Stimulated activated CD4-positive, alpha-beta T cell treated with anti-CD3 and anti-CD28 coated beads, TNF-alpha, amount 100 ng/mL, for 1 hour (primary cell): ENCODE measurements around the gene SLC6A14.

Experiments used
- DNase-seq, 3 donors: peaks; one replicate each; pipeline ENCODE4 v3.0.0-alpha.2; 2020; ENCODE audit warnings: low read depth in 3 of 3, low spot score in 1 of 3

Gene SLC6A14

GRCh38 chrX:116436358-116436816 lies at the start of gene SLC6A14:
SLC6A14 (plus strand) TSS chrX:116436606; CDS start chrX:116436710, 104 bp downstream.
- DNase-seq, result no peak

- no peak for DNase-seq
Measured at GRCh38 chrX:116395752-116396151, 40.7 kb upstream of the SLC6A14 start.

- no peak for DNase-seq
Measured at GRCh38 chrX:116399681-116400080, 36.7 kb upstream of the SLC6A14 start.

- no peak for DNase-seq
Measured at GRCh38 chrX:116409219-116409618, 27.2 kb upstream of the SLC6A14 start.

GRCh38 chrX:116413273-116413672 lies 23.1 kb upstream of the SLC6A14 start:
- no peak for DNase-seq

- no peak for DNase-seq
Measured at GRCh38 chrX:116417214-116417613, 19.2 kb upstream of the SLC6A14 start.

- DNase-seq, result no peak
Measured at GRCh38 chrX:116417968-116418367, 18.4 kb upstream of the SLC6A14 start.

- DNase-seq, result no peak
Measured at GRCh38 chrX:116427978-116428377, 8.4 kb upstream of the SLC6A14 start.

- no peak for DNase-seq
Measured at GRCh38 chrX:116435597-116435996, 809 bp upstream of the SLC6A14 start.

GRCh38 chrX:116449156-116449555 lies 12.8 kb downstream of the SLC6A14 start:
- no peak for DNase-seq

GRCh38 chrX:116462822-116463221 lies 26.4 kb downstream of the SLC6A14 start, which contains the start of gene CT83:
CT83 (minus strand) TSS chrX:116462976; CDS start chrX:116462856, 120 bp downstream.
- DNase-seq, result no peak

- no peak for DNase-seq
Measured at GRCh38 chrX:116480059-116480458, 43.7 kb downstream of the SLC6A14 start.

GRCh38 chrX:116490104-116490503 lies 53.7 kb downstream of the SLC6A14 start:
- no peak for DNase-seq

GRCh38 chrX:116493271-116493670 lies 56.9 kb downstream of the SLC6A14 start:
- no peak for DNase-seq

GRCh38 chrX:116499780-116500179 lies 63.4 kb downstream of the SLC6A14 start:
- no peak for DNase-seq
